HEK293 (cell line): ENCODE data around the gene RPS27A.
"Not testable (repeated sequence)": the region's sequence is repeated elsewhere in the genome, so short reads cannot be mapped to it uniquely, and the experiment has no call there.

Experiments
- CTCF ChIA-PET: fragments of 350-600 bp; formaldehyde crosslinking; extraction: SDS; loops from one replicate; lab custom pipeline; 2021; ENCODE audit warnings: antibody characterized with exemption; lab: Yijun Ruan, JAX
- POLR2A ChIA-PET: fragments of 300-600 bp; formaldehyde crosslinking; extraction: SDS; loops from one replicate; lab custom pipeline; 2020; ENCODE audit warnings: antibody characterized with exemption, inconsistent platforms; lab: Yijun Ruan, JAX
- H3K27ac ChIP-seq: fragments of 200-500 bp; sonication (Bioruptor generic); 2 replicates; pipeline ENCODE4 v1.5.1; 2014; ENCODE audit warnings: low read depth, low read length, control low read depth, inconsistent platforms; ENCODE audit errors: extremely low read depth
- H3K36me3 ChIP-seq, 2 experiments: fragments of 200-500 bp in 1 of 2; sonication (Bioruptor generic) in 1 of 2; 1 replicate in 1 of 2; 2 replicates in 1 of 2; pipeline ENCODE4 v1.5.1; 2014 to 2017; ENCODE audit warnings: inconsistent platforms in 2 of 2, low read length in 2 of 2; ENCODE audit not compliant: control insufficient read depth in 2 of 2, insufficient read depth in 1 of 2
- H3K4me1 ChIP-seq: fragments of 200-500 bp; sonication (Bioruptor generic); 2 replicates; pipeline ENCODE4 v1.5.1; 2014; ENCODE audit warnings: mild to moderate bottlenecking, low read length, inconsistent platforms; ENCODE audit not compliant: control insufficient read depth, insufficient read depth
- H3K4me3 ChIP-seq: 2 replicates; pipeline ENCODE4 v1.5.1; 2011; ENCODE audit warnings: low read depth, mild to moderate bottlenecking, control low read depth, low read length, moderate library complexity
- H3K9me3 ChIP-seq: fragments of 200-500 bp; sonication (Bioruptor generic); 2 replicates; pipeline ENCODE4 v1.5.1; 2014; ENCODE audit warnings: low read depth, low read length, inconsistent platforms; ENCODE audit not compliant: control insufficient read depth, insufficient read depth
- ATF2 ChIP-seq: fragments of 450-650 bp; formaldehyde crosslinking; IDR thresholded peaks from 2 replicates; pipeline ENCODE4 v1.5.1; 2016; ENCODE audit warnings: missing biosample characterization, missing genetic modification characterization, low read depth
- BCL11A ChIP-seq: fragments of 450-650 bp; formaldehyde crosslinking; IDR thresholded peaks from 2 replicates; pipeline ENCODE4 v1.5.1; 2016; ENCODE audit warnings: low read depth, missing biosample characterization, missing genetic modification characterization
- KLF1 ChIP-seq: fragments of 450-650 bp; formaldehyde crosslinking; IDR thresholded peaks from 2 replicates; pipeline ENCODE4 v1.5.1; 2016; ENCODE audit warnings: missing biosample characterization, missing genetic modification characterization
- PRDM1 ChIP-seq: fragments of 450-650 bp; formaldehyde crosslinking; IDR thresholded peaks from 2 replicates; pipeline ENCODE4; 2016; ENCODE audit warnings: missing biosample characterization, missing genetic modification characterization
- SCRT2 ChIP-seq: fragments of 450-650 bp; formaldehyde crosslinking; IDR thresholded peaks from 2 replicates; pipeline ENCODE4 v1.5.1; 2016; ENCODE audit warnings: missing biosample characterization, missing genetic modification characterization
- SP2 ChIP-seq: fragments of 450-650 bp; formaldehyde crosslinking; IDR thresholded peaks from 2 replicates; pipeline ENCODE4 v1.5.1; 2016; ENCODE audit warnings: missing biosample characterization, missing genetic modification characterization
- ZBTB17 ChIP-seq: fragments of 450-650 bp; formaldehyde crosslinking; IDR thresholded peaks from 2 replicates; pipeline ENCODE4 v1.5.1; 2016; ENCODE audit warnings: missing biosample characterization, missing genetic modification characterization
- ZBTB20 ChIP-seq: fragments of 450-650 bp; formaldehyde crosslinking; IDR thresholded peaks from 2 replicates; pipeline ENCODE4 v1.5.1; 2016; ENCODE audit warnings: missing biosample characterization, missing genetic modification characterization
- ZBTB26 ChIP-seq: fragments of 450-650 bp; formaldehyde crosslinking; optimal IDR thresholded peaks from 2 replicates; pipeline ENCODE3; 2016; ENCODE audit warnings: missing biosample characterization, mild to moderate bottlenecking, missing genetic modification characterization
- ZBTB48 ChIP-seq: fragments of 450-650 bp; formaldehyde crosslinking; IDR thresholded peaks from 2 replicates; pipeline ENCODE4 v1.5.1; 2016; ENCODE audit warnings: missing biosample characterization, missing genetic modification characterization
- ZFP69B ChIP-seq: fragments of 450-650 bp; formaldehyde crosslinking; IDR thresholded peaks from 2 replicates; pipeline ENCODE4 v1.5.1; 2016; ENCODE audit warnings: missing biosample characterization, missing genetic modification characterization
- ZNF10 ChIP-seq: fragments of 450-650 bp; formaldehyde crosslinking; IDR thresholded peaks from 2 replicates; pipeline ENCODE4 v1.5.1; 2017; ENCODE audit warnings: missing biosample characterization, missing genetic modification characterization
- ZNF146 ChIP-seq: fragments of 450-650 bp; formaldehyde crosslinking; IDR thresholded peaks from 2 replicates; pipeline ENCODE4 v1.5.1; 2016; ENCODE audit warnings: missing biosample characterization, missing genetic modification characterization
- ZNF223 ChIP-seq: fragments of 450-650 bp; formaldehyde crosslinking; IDR thresholded peaks from 2 replicates; pipeline ENCODE4 v1.5.1; 2016; ENCODE audit warnings: missing biosample characterization, missing genetic modification characterization
- ZNF335 ChIP-seq: fragments of 450-650 bp; formaldehyde crosslinking; conservative IDR thresholded peaks from 2 replicates; pipeline ENCODE4 v1.5.1; 2016; ENCODE audit warnings: missing biosample characterization, missing genetic modification characterization
- ZNF341 ChIP-seq: fragments of 450-650 bp; formaldehyde crosslinking; IDR thresholded peaks from 2 replicates; pipeline ENCODE4; 2016; ENCODE audit warnings: low read depth, missing biosample characterization, missing genetic modification characterization
- ZNF585B ChIP-seq: fragments of 450-650 bp; formaldehyde crosslinking; IDR thresholded peaks from 2 replicates; pipeline ENCODE4 v1.5.1; 2016; ENCODE audit warnings: missing biosample characterization, missing genetic modification characterization
- ZNF596 ChIP-seq: fragments of 450-650 bp; IDR thresholded peaks from 2 replicates; pipeline ENCODE4 v1.5.0; 2018; ENCODE audit warnings: missing biosample characterization, mild to moderate bottlenecking, missing genetic modification characterization, moderate library complexity
- TF ChIP-seq, protein P1 (sequence below): fragments of 450-650 bp; formaldehyde crosslinking; conservative IDR thresholded peaks from 2 replicates; pipeline ENCODE4 v1.5.1; 2016; ENCODE audit warnings: low read depth, missing biosample characterization, missing genetic modification characterization

Gene RPS27A

DNA sequence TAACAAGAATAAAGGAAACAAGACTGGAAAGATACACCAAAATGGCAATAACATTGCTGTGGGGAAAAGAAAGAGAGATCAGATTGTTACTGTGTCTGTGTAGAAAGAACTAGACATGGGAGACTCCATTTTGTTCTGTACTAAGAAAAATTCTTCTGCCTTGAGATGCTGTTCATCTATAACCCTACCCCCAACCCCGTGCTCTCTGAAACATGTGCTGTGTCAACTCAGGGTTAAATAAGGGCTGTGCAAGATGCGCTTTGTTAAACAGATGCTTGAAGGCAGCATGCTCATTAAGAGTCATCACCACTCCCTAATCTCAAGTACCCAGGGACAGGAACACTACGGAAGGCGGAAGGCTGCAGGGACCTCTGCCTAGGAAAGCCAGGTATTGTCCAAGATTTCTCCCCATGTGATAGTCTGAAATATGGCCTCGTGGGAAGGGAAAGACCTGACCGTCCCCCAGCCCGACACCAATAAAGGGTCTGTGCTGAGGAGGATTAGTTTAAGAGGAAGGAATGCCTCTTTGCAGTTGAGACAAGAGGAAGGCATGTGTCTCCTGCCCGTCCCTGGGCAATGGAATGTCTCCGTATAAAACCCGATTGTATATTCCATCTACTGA lies 46.8 kb downstream of the RPS27A start:
- H3K27ac ChIP-seq, POLR2A ChIA-PET, H3K9me3 ChIP-seq, CTCF ChIA-PET, H3K4me3 ChIP-seq, H3K36me3 ChIP-seq, H3K4me1 ChIP-seq: not testable (repeated sequence)

- POLR2A ChIA-PET, H3K4me3 ChIP-seq, H3K36me3 ChIP-seq, H3K4me1 ChIP-seq, H3K9me3 ChIP-seq, H3K27ac ChIP-seq: not testable (repeated sequence)
- TF ChIP-seq ZBTB20 (tag by site-specific recombination): peak; percentile 29; the same call in 1 of the 2 replicates
- TF ChIP-seq SCRT2 (tag by site-specific recombination): peak; percentile 29; the same call in 1 of the 2 replicates
- CTCF ChIA-PET: interaction anchor here (0.6 kb wide), 1 partner anchor 386 kb away, joined by 3 read pairs; no protein-coding TSS in a partner anchor
Observed at GRCh38 chr2:55279859-55280424, 47.5 kb downstream of the RPS27A start.

GRCh38 chr2:55280851-55281546 lies 48.5 kb downstream of the RPS27A start:
- POLR2A ChIA-PET, H3K4me1 ChIP-seq, H3K36me3 ChIP-seq, H3K27ac ChIP-seq, H3K9me3 ChIP-seq, H3K4me3 ChIP-seq: not testable (repeated sequence)
- CTCF ChIA-PET: interaction anchor here (0.6 to 0.7 kb wide), 2 partner anchors 135 to 387 kb away, joined by 3 read pairs; no protein-coding TSS in a partner anchor

GRCh38 chr2:55282110-55282917 lies 49.8 kb downstream of the RPS27A start:
- Histone ChIP-seq H3K9me3 (no peaks in the 10 kb centered on the region), H3K4me1 (no peaks in the 10 kb centered on the region), H3K36me3 (no peaks in the 10 kb centered on the region), H3K4me3 (peak overlapping the region; percentile 62), H3K27ac (peak overlapping the region; percentile 75)
- POLR2A ChIA-PET: no interaction called here
- CTCF ChIA-PET: no interaction called here
- TF ChIP-seq ZBTB26 (tag by site-specific recombination) (peak; percentile 65), BCL11A (tag by site-specific recombination) (no peak), ZNF146 (tag by site-specific recombination) (no peak), ZNF585B (tag by site-specific recombination) (no peak), ZNF596 (tag by site-specific recombination) (no peak), ZNF341 (peak; percentile 28; the same call in 1 of the 2 replicates), ZNF223 (no peak), ZNF10 (peak; percentile 24; the same call in 1 of the 2 replicates), KLF1 (tag by site-specific recombination) (0 out of 2 replicates have a peak, but pooled peaks have one; percentile 21), ZNF335 (tag by site-specific recombination) (0 out of 2 replicates have a peak, but pooled peaks have one; percentile 37), ZFP69B (tag by site-specific recombination) (no peak), PRDM1 (no peak), ZBTB48 (tag by site-specific recombination) (peak; percentile 63), SP2 (peak; percentile 53), ATF2 (tag by site-specific recombination) (no peak), ZBTB17 (peak; percentile 92)
- TF ChIP-seq, protein P1, sequence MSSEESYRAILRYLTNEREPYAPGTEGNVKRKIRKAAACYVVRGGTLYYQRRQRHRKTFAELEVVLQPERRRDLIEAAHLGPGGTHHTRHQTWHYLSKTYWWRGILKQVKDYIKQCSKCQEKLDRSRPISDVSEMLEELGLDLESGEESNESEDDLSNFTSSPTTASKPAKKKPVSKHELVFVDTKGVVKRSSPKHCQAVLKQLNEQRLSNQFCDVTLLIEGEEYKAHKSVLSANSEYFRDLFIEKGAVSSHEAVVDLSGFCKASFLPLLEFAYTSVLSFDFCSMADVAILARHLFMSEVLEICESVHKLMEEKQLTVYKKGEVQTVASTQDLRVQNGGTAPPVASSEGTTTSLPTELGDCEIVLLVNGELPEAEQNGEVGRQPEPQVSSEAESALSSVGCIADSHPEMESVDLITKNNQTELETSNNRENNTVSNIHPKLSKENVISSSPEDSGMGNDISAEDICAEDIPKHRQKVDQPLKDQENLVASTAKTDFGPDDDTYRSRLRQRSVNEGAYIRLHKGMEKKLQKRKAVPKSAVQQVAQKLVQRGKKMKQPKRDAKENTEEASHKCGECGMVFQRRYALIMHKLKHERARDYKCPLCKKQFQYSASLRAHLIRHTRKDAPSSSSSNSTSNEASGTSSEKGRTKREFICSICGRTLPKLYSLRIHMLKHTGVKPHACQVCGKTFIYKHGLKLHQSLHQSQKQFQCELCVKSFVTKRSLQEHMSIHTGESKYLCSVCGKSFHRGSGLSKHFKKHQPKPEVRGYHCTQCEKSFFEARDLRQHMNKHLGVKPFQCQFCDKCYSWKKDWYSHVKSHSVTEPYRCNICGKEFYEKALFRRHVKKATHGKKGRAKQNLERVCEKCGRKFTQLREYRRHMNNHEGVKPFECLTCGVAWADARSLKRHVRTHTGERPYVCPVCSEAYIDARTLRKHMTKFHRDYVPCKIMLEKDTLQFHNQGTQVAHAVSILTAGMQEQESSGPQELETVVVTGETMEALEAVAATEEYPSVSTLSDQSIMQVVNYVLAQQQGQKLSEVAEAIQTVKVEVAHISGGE (tag by site-specific recombination): peak; percentile 58; the same call in 1 of the 2 replicates
